Epithelial cell of esophagus (primary cell): ENCODE data around the gene OR5B17.
"Not testable (repeated sequence)": the region's sequence is repeated elsewhere in the genome, so short reads cannot be mapped to it uniquely, and the experiment has no call there.

ENCODE experiments used
- DNase-seq: peaks from one replicate; pipeline ENCODE4 v3.0.0; 2010; ENCODE audit warnings: low read depth
- H3K4me3 ChIP-seq: 2 replicates; pipeline ENCODE4 v1.5.1; 2011; ENCODE audit warnings: mild to moderate bottlenecking, low read length, control low read depth
- CTCF ChIP-seq: IDR thresholded peaks from 2 replicates; pipeline ENCODE4 v1.5.1; 2011; ENCODE audit warnings: low read depth, mild to moderate bottlenecking, low read length, control low read depth, inconsistent platforms; ENCODE audit not compliant: insufficient read depth; ENCODE audit errors: missing control alignments

OR5B17 gene

GRCh38 chr11:58358969-58359368 is at the start of gene OR5B17:
TSS of gene OR5B17 (minus strand) at chr11:58359069. CDS start at chr11:58359069, 0 bp downstream.
- no peak within 1 kb of the TSS for H3K4me3 ChIP-seq
- DNase-seq, result no peak
- no peak for TF ChIP-seq CTCF

- no peak within 1 kb of the TSS for H3K4me3 ChIP-seq
- DNase-seq, result no peak
- TF ChIP-seq CTCF, result no peak
These were observed 47.9 kb upstream of the OR5B17 start, which contains the start of gene OR5B3 for GRCh38 chr11:58406774-58407173. TSS of gene OR5B3 (minus strand) at chr11:58406874. CDS start at chr11:58403409, 3,465 bp downstream.

GRCh38 chr11:58399622-58400021 is 40.8 kb upstream of the OR5B17 start:
- DNase-seq, H3K4me3 ChIP-seq: not testable (repeated sequence)

- TF ChIP-seq CTCF, result no peak
- H3K4me3 ChIP-seq, result no peak overlapping the region
- no peak for DNase-seq
These were observed 36.7 kb upstream of the OR5B17 start for GRCh38 chr11:58395581-58395980.

- peak; percentile 73 for DNase-seq
- no peak for TF ChIP-seq CTCF
- no peak overlapping the region for H3K4me3 ChIP-seq
These were observed 35.3 kb upstream of the OR5B17 start for GRCh38 chr11:58394195-58394594.

GRCh38 chr11:58392746-58393145 is 33.9 kb upstream of the OR5B17 start:
- no peak for TF ChIP-seq CTCF
- DNase-seq, result peak; percentile 67

GRCh38 chr11:58391879-58392278 is 33.0 kb upstream of the OR5B17 start:
- DNase-seq, result peak; percentile 23
- H3K4me3 ChIP-seq, result no peak overlapping the region
- no peak for TF ChIP-seq CTCF

More at GRCh38 chr11:58392746-58393145, 33.9 kb upstream of the OR5B17 start:
- no peak overlapping the region for H3K4me3 ChIP-seq

- DNase-seq, result no peak
- TF ChIP-seq CTCF, result no peak
- no peak overlapping the region for H3K4me3 ChIP-seq
These were observed 31.7 kb upstream of the OR5B17 start for GRCh38 chr11:58390551-58391063.
